Erythroblast (primary cell): ENCODE measurements around the gene UBL4B.

Source experiments
- GATA1 ChIP-seq: IDR thresholded peaks from 2 replicates; pipeline ENCODE4 v1.6.1; 2011; ENCODE audit warnings: low read depth, mild to moderate bottlenecking, control low read depth, low read length, moderate library complexity
- POLR2A ChIP-seq: IDR thresholded peaks from 2 replicates; pipeline ENCODE4 v1.6.1; 2011; ENCODE audit warnings: mild to moderate bottlenecking, low read length

DNA sequence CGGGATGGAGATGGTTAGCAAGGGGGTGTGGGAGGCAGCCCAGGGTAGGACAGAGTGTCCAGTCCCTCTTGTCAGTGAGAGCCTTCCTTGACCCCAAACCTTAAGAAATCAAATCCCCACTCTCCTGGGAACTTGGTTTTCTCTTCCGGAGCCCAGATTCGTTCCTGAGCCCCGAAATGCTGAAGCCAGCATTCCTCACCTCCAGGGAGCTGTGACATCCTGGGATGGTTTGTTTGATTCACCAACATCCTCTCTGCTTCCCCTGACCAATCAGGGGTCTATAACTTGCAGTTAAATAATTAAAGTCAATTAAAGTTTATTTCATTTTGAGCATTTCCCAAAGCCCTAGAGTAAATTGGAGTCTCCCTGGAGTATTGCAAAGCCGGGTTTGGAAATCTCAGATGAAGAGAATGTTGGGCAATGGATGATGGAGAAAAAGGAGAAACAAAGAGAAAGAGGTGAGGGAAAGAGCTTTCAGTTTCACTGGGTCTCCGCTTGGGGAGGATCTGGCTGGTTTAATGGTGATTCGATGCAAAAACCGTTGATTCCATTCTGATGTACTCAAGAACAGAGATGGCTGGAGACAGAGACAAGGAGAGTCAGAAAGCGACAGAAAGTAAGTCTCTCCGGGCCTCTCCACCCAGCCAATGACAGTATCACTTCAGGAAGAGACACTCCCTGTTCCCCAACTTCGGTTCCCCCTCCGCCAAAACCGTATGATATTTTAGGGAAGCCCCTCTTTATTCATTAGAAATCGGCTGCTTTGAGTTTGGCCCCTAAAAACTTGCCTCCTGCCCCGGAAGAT lies 29.0 kb upstream of the UBL4B start:
- no peak for TF ChIP-seq POLR2A
- TF ChIP-seq GATA1: no peak
